GM10248 (cell line): ENCODE data around the gene DSCAML1.

Experiments used
- CTCF ChIA-PET: fragments of 300-600 bp; sonication (Branson Sonifier 250); formaldehyde crosslinking; extraction: SDS; loops from one replicate; lab custom pipeline; 2021; ENCODE audit warnings: antibody characterized with exemption; lab: Yijun Ruan, JAX
- POLR2A ChIA-PET: fragments of 350-650 bp; sonication (Branson Sonifier 250); formaldehyde crosslinking; extraction: SDS; loops from one replicate; lab custom pipeline; 2020; ENCODE audit warnings: antibody characterized with exemption; lab: Yijun Ruan, JAX
- DNase-seq: peaks from one replicate; pipeline ENCODE4 v3.0.0; 2012; ENCODE audit errors: extremely low spot score
- TF ChIP-seq, protein P1 (sequence below): IDR thresholded peaks from 2 replicates; pipeline ENCODE4 v1.5.1; 2012; ENCODE audit warnings: mild to moderate bottlenecking, low read depth; ENCODE audit errors: extremely low read depth, missing control alignments, control extremely low read depth

The DSCAML1 gene, protein sequence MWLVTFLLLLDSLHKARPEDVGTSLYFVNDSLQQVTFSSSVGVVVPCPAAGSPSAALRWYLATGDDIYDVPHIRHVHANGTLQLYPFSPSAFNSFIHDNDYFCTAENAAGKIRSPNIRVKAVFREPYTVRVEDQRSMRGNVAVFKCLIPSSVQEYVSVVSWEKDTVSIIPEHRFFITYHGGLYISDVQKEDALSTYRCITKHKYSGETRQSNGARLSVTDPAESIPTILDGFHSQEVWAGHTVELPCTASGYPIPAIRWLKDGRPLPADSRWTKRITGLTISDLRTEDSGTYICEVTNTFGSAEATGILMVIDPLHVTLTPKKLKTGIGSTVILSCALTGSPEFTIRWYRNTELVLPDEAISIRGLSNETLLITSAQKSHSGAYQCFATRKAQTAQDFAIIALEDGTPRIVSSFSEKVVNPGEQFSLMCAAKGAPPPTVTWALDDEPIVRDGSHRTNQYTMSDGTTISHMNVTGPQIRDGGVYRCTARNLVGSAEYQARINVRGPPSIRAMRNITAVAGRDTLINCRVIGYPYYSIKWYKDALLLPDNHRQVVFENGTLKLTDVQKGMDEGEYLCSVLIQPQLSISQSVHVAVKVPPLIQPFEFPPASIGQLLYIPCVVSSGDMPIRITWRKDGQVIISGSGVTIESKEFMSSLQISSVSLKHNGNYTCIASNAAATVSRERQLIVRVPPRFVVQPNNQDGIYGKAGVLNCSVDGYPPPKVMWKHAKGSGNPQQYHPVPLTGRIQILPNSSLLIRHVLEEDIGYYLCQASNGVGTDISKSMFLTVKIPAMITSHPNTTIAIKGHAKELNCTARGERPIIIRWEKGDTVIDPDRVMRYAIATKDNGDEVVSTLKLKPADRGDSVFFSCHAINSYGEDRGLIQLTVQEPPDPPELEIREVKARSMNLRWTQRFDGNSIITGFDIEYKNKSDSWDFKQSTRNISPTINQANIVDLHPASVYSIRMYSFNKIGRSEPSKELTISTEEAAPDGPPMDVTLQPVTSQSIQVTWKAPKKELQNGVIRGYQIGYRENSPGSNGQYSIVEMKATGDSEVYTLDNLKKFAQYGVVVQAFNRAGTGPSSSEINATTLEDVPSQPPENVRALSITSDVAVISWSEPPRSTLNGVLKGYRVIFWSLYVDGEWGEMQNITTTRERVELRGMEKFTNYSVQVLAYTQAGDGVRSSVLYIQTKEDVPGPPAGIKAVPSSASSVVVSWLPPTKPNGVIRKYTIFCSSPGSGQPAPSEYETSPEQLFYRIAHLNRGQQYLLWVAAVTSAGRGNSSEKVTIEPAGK (N-terminal part only)

DNA sequence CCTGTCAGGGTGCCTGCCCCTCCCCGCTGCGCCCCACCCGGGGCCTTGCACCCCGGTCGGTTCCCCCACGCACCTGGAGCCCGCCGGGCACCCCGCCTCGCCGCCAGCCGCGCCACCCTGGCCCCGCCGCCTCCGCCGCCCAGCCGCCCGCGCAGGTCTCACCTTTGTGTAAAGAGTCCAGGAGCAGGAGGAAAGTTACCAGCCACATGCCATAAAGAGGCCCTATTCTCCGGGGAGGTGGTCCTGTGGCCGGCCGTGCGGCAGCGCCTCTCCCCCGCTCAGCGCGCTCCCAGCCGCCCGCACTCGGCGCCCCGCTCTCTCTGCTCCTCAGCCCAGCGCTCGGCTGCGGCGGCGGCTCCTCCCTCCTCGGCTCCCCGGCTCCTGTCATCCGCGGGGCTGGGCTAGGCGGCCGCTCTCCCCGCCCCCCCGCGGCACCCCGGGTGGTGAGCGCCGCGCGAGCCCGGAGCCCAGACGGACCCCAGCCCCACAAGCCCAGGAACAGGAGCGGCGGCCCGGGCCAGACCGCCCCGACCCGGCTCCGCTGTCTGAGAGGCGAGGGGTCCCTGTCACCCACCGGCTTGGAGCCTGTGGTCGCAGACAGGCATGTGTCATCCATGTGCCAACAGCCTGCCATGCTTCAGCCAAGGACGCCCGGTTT, at the start of gene DSCAML1:
Gene DSCAML1 (minus strand): TSS at position 345 of the 658 bp plus-strand sequence. CDS start 137 bp downstream, at position 208.
- POLR2A ChIA-PET = no interaction called here
- TF ChIP-seq, protein P1, sequence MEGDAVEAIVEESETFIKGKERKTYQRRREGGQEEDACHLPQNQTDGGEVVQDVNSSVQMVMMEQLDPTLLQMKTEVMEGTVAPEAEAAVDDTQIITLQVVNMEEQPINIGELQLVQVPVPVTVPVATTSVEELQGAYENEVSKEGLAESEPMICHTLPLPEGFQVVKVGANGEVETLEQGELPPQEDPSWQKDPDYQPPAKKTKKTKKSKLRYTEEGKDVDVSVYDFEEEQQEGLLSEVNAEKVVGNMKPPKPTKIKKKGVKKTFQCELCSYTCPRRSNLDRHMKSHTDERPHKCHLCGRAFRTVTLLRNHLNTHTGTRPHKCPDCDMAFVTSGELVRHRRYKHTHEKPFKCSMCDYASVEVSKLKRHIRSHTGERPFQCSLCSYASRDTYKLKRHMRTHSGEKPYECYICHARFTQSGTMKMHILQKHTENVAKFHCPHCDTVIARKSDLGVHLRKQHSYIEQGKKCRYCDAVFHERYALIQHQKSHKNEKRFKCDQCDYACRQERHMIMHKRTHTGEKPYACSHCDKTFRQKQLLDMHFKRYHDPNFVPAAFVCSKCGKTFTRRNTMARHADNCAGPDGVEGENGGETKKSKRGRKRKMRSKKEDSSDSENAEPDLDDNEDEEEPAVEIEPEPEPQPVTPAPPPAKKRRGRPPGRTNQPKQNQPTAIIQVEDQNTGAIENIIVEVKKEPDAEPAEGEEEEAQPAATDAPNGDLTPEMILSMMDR = no peak
- CTCF ChIA-PET = interaction anchor here (0.7 to 14.4 kb wide), 3 partner anchors 10 to 371 kb away, joined by 4 to 344 read pairs (median 5); partner anchors contain the start of gene FXYD2
- peak; percentile 31 for DNase-seq

DNA sequence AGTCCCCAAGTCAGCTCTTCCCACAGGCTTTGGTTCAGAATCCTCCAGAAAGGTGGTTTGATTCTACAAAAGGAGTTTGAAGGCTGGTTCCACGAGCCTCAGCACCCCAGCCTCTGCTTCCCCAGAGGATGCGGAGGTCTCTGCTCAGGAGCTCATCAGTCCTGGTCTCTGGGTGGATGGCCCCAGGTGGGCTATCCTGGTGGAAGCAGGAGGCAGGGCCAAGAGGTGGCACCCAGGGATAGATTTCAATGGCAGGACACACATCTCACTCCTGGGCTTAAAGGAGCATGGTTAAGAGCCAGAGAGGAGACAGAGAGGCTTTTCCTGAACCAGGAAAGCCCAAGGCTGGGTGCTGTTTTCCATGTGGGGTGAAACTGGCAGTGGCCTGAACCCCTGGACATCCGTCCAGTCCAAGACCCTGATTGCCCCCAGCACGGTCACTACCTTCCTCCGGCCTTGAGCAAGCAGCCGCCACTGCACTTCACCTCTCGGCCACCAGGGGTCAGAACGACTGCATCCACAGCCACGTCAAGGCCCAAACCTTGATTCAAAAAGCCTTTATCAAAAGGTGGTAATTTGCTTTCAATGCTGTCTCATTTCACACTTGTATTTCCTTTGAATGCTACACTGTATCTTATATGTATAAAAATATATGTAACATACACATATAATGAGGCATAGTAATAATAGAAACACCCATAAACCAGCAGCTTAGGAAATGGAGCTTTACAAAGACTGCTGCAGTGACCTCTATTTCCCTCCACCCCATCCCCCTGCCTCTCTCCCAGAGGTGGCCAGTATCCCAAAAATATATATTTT, 46.9 kb upstream of the DSCAML1 start:
- peak; percentile 71 for DNase-seq
- CTCF ChIA-PET = interaction anchor here (0.6 to 12.1 kb wide), 43 partner anchors 10 to 401 kb away, joined by 3 to 169 read pairs (median 4); partner anchors contain the start of gene FXYD2
- TF ChIP-seq, protein P1 = peak; percentile 99
- POLR2A ChIA-PET = interaction anchor here (0.5 kb wide), 1 partner anchor 211 kb away, joined by 3 read pairs; no protein-coding TSS in a partner anchor

DNA sequence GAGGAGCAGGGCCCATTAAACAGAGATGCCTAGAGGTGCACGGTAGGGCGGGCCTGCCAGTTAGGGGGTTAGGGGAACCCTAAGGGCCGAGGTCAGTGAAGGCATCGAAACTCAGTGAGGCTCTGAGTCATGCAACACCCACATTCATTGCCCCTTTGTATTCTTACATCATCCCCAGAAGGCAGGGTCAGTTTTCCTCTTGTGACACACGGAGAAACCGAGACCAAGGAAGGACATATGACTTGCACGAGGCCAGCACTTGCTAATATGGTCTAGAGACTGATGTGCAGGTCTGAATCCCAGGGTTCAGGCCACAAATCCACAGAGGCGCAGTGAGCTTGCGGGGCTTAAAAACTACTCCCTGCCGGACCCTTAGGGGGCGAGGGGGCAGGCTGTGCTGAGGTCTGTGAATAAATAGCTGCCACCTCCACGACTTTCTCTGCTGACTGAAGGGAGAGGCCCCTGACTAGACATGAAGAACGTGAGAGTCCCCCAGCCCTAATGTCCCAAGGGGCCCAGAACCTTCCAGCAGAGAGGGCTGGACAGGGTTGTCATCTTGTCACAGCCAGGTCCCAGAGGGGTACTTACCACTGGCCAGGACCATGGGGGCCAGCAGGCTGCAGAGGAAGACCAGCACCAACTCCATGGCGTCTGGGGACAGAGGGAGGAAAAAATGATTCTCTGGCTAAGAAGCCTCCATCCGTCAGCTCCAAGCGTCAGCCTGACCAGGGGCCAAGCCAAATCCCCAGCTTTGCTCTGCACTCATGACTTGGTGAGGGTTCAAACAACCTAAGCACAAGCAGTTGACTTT, 45.3 kb upstream of the DSCAML1 start:
- no peak for DNase-seq
- TF ChIP-seq, protein P1 = no peak
- CTCF ChIA-PET = interaction anchor here (1.0 to 12.1 kb wide), 18 partner anchors 9 to 329 kb away, joined by 3 to 169 read pairs (median 6); partner anchors contain the start of gene FXYD2
- POLR2A ChIA-PET = no interaction called here

DNA sequence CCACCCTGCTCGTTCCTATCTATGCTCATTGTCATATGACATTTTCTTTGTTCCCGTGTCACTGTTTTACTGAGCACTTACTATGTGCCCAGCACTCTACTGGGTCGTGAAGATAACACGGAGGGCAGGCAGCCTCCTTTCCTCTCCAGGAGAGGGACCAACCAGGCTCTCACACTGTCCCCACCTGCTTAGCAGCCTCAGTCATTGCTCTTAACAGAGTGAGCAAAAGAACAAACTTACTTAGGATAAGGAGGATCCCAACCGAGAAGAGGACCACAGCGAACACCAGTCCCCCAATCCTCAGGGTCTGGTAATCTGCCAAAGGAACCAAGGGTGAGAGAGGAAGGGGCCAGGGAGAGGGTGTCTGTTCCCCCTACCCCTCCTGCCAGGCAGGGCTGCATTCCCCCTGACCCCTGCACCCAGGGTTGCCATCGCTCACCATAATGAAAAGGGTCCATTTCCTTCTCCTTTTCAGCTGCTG, 44.6 kb upstream of the DSCAML1 start:
- POLR2A ChIA-PET = no interaction called here
- DNase-seq = no peak
- CTCF ChIA-PET = interaction anchor here (2.1 to 12.1 kb wide), 6 partner anchors 10 to 212 kb away, joined by 5 to 169 read pairs (median 26); no protein-coding TSS in a partner anchor
- TF ChIP-seq, protein P1 = no peak
